ENCODE measurements around the gene ZNF821. TPM values are rescaled to one million over a fixed set of nuclear protein-coding genes. Genes with fewer than 3 reads are reported as not detected.

Gene ZNF821
- total and polyA plus RNA-seq, 7 donors = 2.3 to 16.8 (median 9.5) TPM

DNA sequence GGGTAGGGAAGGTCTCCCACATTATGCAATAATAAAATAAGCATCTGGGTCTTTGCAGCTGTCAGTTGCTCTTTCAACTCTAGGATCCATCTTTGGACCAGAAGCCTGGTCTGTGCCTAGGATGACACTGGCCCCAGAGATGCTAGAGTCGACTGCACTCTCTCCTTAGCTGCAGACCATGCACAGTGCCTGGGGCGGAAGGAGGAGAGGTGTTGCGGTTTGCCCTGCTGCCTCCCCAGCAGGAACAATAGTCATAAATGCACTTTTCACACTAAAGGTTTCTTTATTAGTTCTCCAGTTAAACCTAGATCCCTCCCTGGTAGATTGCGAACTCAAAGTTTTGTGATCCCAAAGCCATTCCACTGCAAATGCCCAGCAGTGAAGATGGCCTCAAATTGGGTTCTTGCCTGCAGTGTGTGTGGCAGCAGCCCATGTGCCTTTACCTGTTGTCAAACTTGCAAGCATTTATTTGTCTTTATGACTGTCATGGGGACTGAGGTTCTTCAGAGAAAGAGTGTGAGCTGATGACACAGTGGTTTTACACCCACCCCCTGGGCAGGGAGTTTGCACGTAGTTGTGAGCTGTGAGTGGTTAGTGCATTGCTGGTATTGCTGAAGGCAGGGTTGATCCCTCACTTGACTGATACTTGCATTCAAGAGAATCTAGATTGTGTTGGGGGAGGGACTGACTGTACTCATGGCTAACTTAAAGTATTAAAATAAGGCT lies 27.9 kb downstream of the ZNF821 start:
- H3K9me3 ChIP-seq = no peaks in the 10 kb centered on the region
- peaks cover 0 to 39% (median 17%) of the 10 kb centered on the region in 4 donors for H3K36me3 ChIP-seq
- H3K27ac ChIP-seq = no peak overlapping the region
- TF ChIP-seq, protein P1, sequence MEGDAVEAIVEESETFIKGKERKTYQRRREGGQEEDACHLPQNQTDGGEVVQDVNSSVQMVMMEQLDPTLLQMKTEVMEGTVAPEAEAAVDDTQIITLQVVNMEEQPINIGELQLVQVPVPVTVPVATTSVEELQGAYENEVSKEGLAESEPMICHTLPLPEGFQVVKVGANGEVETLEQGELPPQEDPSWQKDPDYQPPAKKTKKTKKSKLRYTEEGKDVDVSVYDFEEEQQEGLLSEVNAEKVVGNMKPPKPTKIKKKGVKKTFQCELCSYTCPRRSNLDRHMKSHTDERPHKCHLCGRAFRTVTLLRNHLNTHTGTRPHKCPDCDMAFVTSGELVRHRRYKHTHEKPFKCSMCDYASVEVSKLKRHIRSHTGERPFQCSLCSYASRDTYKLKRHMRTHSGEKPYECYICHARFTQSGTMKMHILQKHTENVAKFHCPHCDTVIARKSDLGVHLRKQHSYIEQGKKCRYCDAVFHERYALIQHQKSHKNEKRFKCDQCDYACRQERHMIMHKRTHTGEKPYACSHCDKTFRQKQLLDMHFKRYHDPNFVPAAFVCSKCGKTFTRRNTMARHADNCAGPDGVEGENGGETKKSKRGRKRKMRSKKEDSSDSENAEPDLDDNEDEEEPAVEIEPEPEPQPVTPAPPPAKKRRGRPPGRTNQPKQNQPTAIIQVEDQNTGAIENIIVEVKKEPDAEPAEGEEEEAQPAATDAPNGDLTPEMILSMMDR (IDR thresholded peaks at IDR 0.05) = no peak
- no peak for TF ChIP-seq POLR2A (IDR thresholded peaks at IDR 0.05)
- no peak for TF ChIP-seq POLR2AphosphoS5 (IDR thresholded peaks at IDR 0.05)
- no peak for TF ChIP-seq EP300 (IDR thresholded peaks at IDR 0.05)
- no peak overlapping the region for H3K4me3 ChIP-seq
- WGBS, 2 donors = 86 to 92% methylated on average over 5 of the region's 5 CpGs
- no peaks in the 10 kb centered on the region for H3K27me3 ChIP-seq
- intact Hi-C loops (cut with DNase I) = no loop called here
- DNase-seq = no peak
- peaks cover 0 to 35% (median 14%) of the 10 kb centered on the region in 4 donors for H3K4me1 ChIP-seq

DNA sequence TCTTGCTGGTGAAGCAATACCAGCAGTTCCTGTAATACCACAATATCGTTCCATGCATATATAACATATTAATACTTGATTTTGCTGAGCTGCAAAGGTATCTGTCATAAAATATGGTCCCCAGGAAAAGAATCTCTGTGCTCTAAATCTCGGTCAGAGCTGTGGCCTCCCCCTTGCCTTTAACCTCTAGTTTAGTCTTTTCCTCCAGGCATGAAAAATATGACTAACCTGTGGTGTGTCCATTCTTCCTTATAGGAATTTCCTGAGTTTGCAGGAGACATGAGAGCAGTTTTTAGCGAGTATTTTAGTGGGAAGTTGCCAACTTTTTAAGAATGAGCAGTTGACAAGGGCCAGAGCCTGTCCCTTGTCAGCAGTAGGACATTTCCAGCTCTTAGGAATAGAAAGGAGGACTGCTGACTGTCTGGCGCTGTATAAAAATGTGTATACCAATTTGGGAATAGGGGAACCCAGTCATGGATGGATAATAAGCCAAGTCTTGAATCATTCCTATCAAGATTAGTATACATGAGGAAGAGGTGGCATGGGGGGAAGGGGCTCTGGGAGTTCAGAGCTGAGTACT lies 29.5 kb downstream of the ZNF821 start:
- peak overlapping the region in 1 of 4 donors; percentile 28 for H3K27ac ChIP-seq
- no peak overlapping the region for H3K4me3 ChIP-seq
- H3K9me3 ChIP-seq = no peaks in the 10 kb centered on the region
- TF ChIP-seq, protein P1 (IDR thresholded peaks at IDR 0.05) = no peak
- TF ChIP-seq POLR2AphosphoS5 (IDR thresholded peaks at IDR 0.05) (no peak), EP300 (IDR thresholded peaks at IDR 0.05) (no peak), POLR2A (IDR thresholded peaks at IDR 0.05) (no peak)
- peaks cover 6 to 42% (median 26%) of the 10 kb centered on the region in 4 donors for H3K36me3 ChIP-seq
- no peaks in the 10 kb centered on the region for H3K27me3 ChIP-seq
- 90 to 92% methylated on average over 4 of the region's 4 CpGs for WGBS, 2 donors
- no peak for DNase-seq
- intact Hi-C loops (cut with DNase I) = no loop called here
- H3K4me1 ChIP-seq = peaks cover 0 to 35% (median 14%) of the 10 kb centered on the region in 4 donors

DNA sequence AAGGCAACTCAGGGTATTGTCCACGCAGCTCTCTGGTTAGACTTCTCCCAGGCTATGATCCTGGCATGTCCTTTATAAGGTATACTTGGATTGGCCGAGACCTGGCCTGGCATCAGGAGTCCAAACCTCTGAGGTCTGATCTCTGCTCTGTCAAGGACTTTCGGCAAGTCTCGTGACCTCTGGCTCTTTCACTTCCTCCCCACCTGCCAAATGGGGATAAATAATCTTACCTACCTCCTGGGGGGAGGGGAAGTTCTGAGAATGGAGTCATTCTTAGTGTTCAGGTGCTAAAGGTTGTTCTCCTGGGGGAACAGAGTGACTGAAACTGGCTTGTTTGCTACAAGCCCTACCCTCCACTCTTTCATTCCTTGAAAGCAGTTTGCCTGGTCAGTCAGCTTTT lies 30.6 kb downstream of the ZNF821 start:
- WGBS, 2 donors = 76 to 84% methylated on average over 4 of the region's 4 CpGs
- H3K27ac ChIP-seq = no peak overlapping the region

DNA sequence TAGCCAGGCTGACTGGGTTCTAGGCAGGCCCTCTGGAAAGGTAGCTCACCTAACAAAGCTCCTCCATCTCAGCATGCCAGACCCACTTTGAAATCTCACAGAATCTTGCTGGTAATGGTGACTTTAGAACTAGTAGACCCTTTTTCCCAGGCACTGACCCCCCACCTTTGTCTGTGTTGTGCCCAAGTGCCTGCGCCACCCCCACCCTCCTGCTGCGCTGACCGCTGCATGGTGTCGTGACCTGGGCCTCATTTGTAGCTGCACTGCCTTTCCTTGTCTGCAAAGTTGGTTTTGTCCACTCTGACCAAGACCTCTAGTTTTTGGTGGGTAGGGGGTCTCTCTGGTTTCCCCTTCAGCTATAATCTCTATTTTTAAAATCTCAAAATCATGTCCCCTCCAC lies 31.4 kb downstream of the ZNF821 start:
- DNase-seq = no peak
- WGBS, 2 donors = 97 to 99% methylated on average over 4 of the region's 4 CpGs
- H3K36me3 ChIP-seq = peaks cover 10 to 55% (median 35%) of the 10 kb centered on the region in 4 donors

More for the DNA sequence above, 30.6 kb downstream of the ZNF821 start:
- no peak for DNase-seq
- H3K27me3 ChIP-seq = no peaks in the 10 kb centered on the region
- peaks cover 0 to 27% (median 9%) of the 10 kb centered on the region in 4 donors for H3K4me1 ChIP-seq
- H3K36me3 ChIP-seq = peaks cover 6 to 48% (median 34%) of the 10 kb centered on the region in 4 donors
- no peak overlapping the region for H3K4me3 ChIP-seq
- no peaks in the 10 kb centered on the region for H3K9me3 ChIP-seq
- intact Hi-C loops (cut with DNase I) = no loop called here
- no peak for TF ChIP-seq POLR2A (IDR thresholded peaks at IDR 0.05)
- TF ChIP-seq, protein P1 (IDR thresholded peaks at IDR 0.05) = no peak
- TF ChIP-seq POLR2AphosphoS5 (IDR thresholded peaks at IDR 0.05) = no peak
- TF ChIP-seq EP300 (IDR thresholded peaks at IDR 0.05) = no peak

More for the DNA sequence above, 31.4 kb downstream of the ZNF821 start:
- no peaks in the 10 kb centered on the region for H3K27me3 ChIP-seq
- no peak overlapping the region for H3K4me3 ChIP-seq
- TF ChIP-seq POLR2A (IDR thresholded peaks at IDR 0.05) = no peak
- TF ChIP-seq, protein P1 (IDR thresholded peaks at IDR 0.05) = no peak
- no peak for TF ChIP-seq POLR2AphosphoS5 (IDR thresholded peaks at IDR 0.05)
- no peak for TF ChIP-seq EP300 (IDR thresholded peaks at IDR 0.05)
- H3K27ac ChIP-seq = no peak overlapping the region
- intact Hi-C loops (cut with DNase I) = no loop called here
- peaks cover 0 to 29% (median 10%) of the 10 kb centered on the region in 4 donors for H3K4me1 ChIP-seq
- H3K9me3 ChIP-seq = no peaks in the 10 kb centered on the region

All from sigmoid colon (tissue), 7 donors.